GM10266 (cell line): Measurements from ENCODE around the gene MED1.
A peak's percentile ranks its signal among the peaks of the same experiment; 100 is the strongest.
"Not testable (repeated sequence)": the region's sequence is repeated elsewhere in the genome, so short reads cannot be mapped to it uniquely, and the experiment has no call there.

Source experiments
- DNase-seq: peaks from one replicate; pipeline ENCODE4 v3.0.0; 2012; ENCODE audit errors: extremely low spot score
- TF ChIP-seq, protein P1 (sequence below): IDR thresholded peaks from 2 replicates; pipeline ENCODE4 v1.5.1; 2012; ENCODE audit warnings: mild to moderate bottlenecking, low read depth; ENCODE audit not compliant: control insufficient read depth, insufficient read depth; ENCODE audit errors: missing control alignments

The MED1 gene, protein sequence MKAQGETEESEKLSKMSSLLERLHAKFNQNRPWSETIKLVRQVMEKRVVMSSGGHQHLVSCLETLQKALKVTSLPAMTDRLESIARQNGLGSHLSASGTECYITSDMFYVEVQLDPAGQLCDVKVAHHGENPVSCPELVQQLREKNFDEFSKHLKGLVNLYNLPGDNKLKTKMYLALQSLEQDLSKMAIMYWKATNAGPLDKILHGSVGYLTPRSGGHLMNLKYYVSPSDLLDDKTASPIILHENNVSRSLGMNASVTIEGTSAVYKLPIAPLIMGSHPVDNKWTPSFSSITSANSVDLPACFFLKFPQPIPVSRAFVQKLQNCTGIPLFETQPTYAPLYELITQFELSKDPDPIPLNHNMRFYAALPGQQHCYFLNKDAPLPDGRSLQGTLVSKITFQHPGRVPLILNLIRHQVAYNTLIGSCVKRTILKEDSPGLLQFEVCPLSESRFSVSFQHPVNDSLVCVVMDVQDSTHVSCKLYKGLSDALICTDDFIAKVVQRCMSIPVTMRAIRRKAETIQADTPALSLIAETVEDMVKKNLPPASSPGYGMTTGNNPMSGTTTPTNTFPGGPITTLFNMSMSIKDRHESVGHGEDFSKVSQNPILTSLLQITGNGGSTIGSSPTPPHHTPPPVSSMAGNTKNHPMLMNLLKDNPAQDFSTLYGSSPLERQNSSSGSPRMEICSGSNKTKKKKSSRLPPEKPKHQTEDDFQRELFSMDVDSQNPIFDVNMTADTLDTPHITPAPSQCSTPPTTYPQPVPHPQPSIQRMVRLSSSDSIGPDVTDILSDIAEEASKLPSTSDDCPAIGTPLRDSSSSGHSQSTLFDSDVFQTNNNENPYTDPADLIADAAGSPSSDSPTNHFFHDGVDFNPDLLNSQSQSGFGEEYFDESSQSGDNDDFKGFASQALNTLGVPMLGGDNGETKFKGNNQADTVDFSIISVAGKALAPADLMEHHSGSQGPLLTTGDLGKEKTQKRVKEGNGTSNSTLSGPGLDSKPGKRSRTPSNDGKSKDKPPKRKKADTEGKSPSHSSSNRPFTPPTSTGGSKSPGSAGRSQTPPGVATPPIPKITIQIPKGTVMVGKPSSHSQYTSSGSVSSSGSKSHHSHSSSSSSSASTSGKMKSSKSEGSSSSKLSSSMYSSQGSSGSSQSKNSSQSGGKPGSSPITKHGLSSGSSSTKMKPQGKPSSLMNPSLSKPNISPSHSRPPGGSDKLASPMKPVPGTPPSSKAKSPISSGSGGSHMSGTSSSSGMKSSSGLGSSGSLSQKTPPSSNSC (N-terminal part only)

DNA sequence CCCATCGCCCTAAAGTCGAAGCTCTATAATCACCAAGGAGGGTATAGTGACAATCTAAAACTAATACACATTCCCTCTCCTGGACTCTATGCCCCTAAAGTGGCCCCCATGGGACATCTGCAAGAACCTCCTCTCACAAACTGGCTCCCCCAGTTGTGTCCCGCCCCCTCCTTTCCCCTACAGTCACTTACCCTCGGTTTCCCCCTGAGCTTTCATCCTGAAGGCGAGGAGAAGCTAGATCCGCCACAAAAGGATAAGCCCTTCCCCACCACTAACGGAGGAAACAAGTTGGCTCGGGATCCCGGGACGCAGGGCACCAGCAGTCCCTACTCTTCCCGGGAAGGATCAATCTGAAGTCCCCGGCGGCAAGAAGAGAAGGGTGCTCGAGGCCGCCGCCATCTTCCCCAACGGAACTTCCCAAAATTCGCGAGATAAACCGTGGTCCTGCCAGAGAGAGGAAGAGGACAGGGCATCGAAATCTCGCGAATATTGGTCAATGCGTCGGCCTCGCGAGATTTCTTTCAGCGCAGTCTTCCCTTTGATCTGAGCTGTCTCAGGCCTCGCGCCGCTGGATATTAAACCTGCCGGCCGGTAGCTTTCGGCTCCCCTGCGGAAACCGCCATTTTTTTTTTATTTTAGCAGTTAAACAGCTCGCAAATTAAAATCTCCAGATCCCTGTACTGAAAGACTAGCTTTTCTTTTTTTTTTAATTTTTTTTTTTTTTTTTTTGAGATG lies at the start of gene MED1:
Gene MED1, minus strand, starts transcription at position 417 of the 735 bp plus-strand sequence. Its CDS starts 201 bp downstream, at position 216.
- peak; percentile 93 for DNase-seq
- TF ChIP-seq, protein P1, sequence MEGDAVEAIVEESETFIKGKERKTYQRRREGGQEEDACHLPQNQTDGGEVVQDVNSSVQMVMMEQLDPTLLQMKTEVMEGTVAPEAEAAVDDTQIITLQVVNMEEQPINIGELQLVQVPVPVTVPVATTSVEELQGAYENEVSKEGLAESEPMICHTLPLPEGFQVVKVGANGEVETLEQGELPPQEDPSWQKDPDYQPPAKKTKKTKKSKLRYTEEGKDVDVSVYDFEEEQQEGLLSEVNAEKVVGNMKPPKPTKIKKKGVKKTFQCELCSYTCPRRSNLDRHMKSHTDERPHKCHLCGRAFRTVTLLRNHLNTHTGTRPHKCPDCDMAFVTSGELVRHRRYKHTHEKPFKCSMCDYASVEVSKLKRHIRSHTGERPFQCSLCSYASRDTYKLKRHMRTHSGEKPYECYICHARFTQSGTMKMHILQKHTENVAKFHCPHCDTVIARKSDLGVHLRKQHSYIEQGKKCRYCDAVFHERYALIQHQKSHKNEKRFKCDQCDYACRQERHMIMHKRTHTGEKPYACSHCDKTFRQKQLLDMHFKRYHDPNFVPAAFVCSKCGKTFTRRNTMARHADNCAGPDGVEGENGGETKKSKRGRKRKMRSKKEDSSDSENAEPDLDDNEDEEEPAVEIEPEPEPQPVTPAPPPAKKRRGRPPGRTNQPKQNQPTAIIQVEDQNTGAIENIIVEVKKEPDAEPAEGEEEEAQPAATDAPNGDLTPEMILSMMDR = no peak

DNA sequence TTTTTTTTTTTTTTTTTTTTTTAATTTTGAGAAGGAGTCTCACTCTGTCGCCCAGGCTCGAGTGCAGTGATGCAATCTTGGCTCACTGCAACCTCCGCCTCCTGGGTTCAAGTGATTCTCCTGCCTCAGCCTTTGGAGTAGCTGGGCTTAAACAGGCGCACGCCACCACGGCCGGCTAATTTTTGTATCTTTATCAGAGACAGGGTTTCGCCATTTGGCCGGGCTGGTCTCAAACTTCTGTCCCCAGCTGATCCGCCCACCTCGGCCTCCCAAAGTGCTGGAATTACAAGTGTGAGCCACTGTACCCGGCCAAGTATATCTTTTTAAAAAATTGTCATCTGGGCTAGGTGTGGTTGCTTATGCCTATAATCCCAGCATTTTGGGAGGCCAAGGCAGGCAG lies 45.9 kb upstream of the MED1 start:
- not testable (repeated sequence) for DNase-seq

DNA sequence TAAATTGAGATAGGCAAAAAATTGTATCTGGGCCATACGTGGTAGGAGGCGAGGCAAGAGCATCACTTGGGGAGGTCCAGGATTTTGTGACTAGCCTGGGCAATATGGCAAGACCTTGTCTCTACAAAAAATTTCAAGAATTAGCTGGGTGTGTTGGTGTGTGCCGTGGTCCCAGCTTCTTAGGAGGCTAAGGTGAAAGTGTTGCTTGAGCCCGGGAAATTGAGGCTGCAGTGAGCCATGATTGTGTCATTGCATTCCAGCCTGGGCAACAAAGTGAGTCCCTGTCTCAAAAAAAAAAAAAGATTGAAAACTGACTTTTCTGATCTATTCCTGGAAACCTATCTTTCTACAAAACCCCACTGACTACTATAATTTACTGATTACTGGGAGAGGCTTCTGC lies 36.9 kb upstream of the MED1 start:
- TF ChIP-seq, protein P1 = no peak
- DNase-seq = no peak

GRCh38 chr17:39487490-39487889 lies 36.4 kb upstream of the MED1 start:
- DNase-seq = not testable (repeated sequence)

GRCh38 chr17:39486242-39486641 lies 35.2 kb upstream of the MED1 start:
- TF ChIP-seq, protein P1 = no peak
- DNase-seq = no peak

DNA sequence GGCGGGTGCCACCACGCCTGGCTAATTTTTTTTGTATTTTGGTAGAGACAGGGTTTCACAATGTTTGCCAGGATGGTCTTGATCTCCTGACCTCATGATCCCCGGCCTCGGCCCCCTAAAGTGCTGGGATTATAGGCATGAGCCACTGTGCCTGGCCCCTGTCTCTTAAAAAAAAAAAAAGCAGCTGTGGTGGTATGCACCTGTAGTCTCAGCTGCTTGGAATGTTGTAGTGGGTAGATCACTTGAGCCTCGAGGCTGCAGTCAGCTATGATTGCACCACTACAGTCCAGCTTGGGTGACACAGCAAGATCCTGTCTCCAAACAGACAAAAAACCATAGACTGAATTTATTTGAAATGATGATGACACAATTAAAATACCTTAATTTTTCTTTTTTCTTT lies 34.5 kb upstream of the MED1 start:
- no peak for DNase-seq
- TF ChIP-seq, protein P1 = no peak

DNA sequence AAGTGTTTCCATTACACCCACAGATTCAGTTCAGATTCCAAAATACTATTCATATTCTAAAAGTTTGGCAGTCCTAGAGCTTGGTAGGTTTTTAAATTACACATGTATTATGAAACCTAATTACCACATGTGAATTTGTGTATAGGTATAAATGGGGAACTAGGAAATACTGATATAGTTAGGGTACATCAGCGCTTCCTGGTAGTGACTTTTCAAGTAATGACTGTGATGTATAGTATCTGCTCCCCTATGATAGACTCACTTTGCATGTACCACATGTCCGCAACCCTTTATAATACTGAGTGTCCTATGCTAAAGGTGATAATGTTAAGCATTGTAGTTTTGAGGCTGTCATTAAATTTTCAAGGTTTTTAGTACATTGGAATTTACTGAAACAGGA lies 33.1 kb upstream of the MED1 start:
- TF ChIP-seq, protein P1 = no peak
- DNase-seq = peak; percentile 60
